Adipose tissue (tissue), 3 donors: ENCODE data around the gene QARS1. TPM values are rescaled to one million over a fixed set of nuclear protein-coding genes. Genes with fewer than 3 reads are reported as not detected.

Experiments used
- H3K27ac ChIP-seq: one replicate; pipeline ENCODE4 v1.5.1; 2013; ENCODE audit warnings: low read depth, low read length
- WGBS, 3 donors: extraction: QIAGEN DNeasy Blood & Tissue Kit; methylation state at CpG; one replicate each; pipeline ENCODE4 v1.1.7; 2013; 5-methylcytosine and 5-hydroxymethylcytosine counted together
- polyA plus RNA-seq, 3 donors: library from polyadenylated mRNA; stranded (reverse); fragments of 200-250 nt; gene quantifications; one replicate each; pipeline ENCODE4 v1.2.3, GENCODE V29; 2013
- donor health status: healthy with polysubstance abuse.
- donor health status: Bipolar disorder and iron deficiency.
- donor health status: healthy.

The QARS1 gene
- polyA plus RNA-seq, result 100 to 1,000 TPM; 169 to 228 (median 189) TPM

DNA sequence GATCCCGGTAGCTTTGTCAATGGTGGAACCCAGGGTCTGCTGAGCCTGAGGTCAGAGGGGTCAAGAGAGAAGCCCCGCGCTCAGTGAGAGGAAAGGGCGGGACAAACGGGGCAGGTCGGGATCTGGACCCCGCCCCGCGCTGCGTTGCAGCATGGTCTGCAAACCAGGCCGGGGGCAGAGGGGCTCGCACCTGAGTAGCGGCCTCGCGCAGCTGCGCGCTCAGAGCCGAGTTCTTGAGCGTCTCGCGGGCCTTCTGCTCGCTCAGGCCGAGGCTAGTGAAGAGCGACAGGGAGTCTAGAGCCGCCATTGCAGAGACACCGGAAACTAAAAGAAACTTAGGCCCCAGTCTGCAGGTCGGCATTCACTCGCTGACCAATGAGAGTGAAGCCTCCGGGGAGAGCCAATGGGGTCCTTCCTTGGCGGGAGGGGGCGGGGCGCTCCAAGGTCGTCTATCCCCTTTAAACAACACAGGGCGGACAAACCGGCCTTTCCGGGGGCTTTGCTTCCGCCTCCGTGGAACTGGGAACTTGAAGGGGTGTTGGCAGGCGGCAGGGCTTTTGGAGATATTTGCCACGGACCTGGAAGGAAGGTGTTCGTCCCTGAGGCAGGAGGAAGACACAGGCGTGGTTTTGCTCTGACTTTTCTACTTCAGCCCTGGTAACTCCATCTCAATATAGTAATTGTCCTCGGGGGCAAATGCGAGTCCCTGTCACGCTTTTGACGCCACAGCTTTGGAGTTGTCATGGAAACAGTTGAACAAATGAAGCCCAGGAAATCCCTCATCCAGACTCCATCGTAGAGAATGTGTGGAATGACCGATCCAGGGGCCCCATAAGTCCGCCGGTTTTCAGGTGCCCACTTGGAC lies at the start of gene QARS1:
Gene QARS1 (minus strand): TSS at position 331 of the 865 bp plus-strand sequence. CDS start 24 bp downstream, at position 307.
- 1 to 2% (median 2%) methylated on average over 47 to 50 of the region's 50 CpGs for WGBS, 3 donors
- H3K27ac ChIP-seq, result no peak within 1 kb of the TSS

DNA sequence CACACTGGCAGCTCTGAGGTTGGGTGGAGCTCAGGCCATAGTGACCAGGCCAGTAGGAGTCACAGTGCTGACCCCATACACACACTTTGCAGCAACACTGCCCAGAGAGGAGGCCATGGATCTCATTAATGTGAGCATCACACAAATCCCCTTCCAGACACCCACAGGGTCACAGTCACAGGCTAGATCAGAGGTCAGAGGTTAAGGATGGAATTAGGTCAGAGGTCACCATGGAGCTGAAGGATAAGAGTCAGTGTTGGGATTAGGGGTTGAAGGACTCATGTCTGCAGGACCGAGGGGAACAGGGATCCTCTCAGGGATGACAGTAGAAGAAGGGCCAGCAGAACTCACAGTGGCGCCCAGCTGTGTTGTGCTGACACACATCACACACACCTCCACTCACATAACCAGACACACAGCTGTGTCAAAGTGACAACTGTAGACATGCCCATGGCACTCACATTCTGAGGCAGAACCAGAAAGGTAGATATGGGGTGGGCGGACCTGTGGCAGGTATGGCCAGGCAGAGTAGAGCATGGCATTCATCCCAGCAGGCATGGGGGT lies 48.9 kb upstream of the QARS1 start:
- 86 to 88% (median 88%) methylated on average over 3 of the region's 3 CpGs for whole genome bisulfite sequencing, 3 donors
- no peak overlapping the region for H3K27ac ChIP-seq

DNA sequence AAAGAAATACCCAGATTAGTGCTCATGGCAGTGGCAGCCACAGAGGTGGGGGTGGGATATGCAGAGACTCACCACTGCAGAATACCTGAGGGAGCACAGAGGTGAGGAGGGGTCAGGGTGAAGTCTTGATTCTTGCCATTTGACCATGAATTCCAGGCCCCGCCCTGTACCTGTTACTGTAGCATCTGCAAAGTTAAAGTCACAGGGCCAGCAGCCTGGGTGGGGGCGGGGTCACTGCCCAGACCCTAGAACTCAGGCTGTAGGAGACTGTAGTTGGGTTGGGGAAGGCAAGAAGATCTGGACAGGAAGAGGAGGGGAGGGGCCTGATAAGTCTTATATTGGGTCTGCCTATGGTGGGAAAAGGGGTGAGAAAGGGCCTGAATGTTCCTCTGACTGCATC lies 47.1 kb upstream of the QARS1 start:
- 78 to 97% (median 94%) methylated on average over 2 of the region's 2 CpGs for WGBS, 3 donors
- H3K27ac ChIP-seq, result no peak overlapping the region

DNA sequence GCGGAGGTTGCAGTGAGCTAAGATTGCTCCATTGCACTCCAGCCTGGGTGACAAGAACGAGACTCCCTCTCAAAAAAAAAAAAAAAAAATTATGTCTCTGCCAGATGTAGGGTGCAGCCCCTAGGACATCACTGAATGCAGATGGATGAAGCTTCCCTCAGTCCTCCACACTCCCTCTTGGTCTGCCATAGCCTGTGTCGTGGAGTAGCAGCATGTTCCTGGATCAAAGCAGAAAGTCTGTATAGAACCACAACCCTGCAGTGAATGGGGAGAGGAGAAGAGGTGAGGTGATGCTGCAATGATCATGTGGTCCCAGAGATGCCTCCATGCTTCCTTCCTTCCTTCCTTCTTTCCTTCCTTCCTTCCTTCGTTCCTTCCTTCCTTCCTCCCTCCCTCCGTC lies 43.6 kb upstream of the QARS1 start:
- 57 to 75% (median 62%) methylated on average over 5 of the region's 5 CpGs for WGBS, 3 donors
- no peak overlapping the region for H3K27ac ChIP-seq

DNA sequence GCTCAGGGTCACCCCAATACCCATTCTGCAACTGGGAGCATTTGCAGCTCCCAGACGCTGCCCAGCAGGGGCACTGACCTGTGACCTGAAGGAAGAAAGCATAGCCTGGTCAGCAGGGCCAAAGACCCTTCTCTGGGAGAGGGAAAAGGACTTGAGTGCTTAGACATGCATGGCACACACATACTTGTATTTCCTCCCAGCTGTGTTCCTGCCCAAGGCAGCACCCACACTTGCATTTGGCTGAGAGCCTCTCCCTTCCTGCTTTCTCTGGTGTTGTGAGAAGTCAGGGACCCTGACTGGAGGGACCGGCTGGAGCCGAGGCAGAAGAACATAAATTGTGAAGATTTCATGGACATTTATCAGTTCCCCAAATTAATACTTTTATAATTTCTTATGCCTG lies 35.5 kb upstream of the QARS1 start:
- H3K27ac ChIP-seq, result no peak overlapping the region
- 67 to 75% (median 75%) methylated on average over 3 of the region's 3 CpGs for WGBS, 3 donors

DNA sequence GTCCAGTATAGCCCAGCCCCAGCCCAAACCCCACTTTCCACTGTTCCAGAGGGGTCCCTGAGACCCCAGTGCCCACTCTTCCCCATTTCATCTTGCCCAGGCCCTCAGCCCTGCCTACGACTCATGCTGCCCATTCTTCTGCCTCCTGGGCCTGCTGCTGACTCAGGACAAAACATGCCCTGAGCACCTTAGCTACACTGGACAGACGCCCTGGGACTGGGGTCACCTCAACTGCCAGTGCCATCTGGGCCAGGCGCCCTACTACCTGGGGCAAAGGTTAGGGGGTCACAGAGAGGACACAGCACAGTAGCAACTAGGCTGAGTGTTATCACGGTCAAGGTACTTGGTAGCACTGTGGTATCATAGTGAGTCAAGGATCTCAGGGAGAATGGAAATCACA lies 30.9 kb upstream of the QARS1 start:
- no peak overlapping the region for H3K27ac ChIP-seq
- 79 to 90% (median 85%) methylated on average over 4 of the region's 4 CpGs for WGBS, 3 donors

DNA sequence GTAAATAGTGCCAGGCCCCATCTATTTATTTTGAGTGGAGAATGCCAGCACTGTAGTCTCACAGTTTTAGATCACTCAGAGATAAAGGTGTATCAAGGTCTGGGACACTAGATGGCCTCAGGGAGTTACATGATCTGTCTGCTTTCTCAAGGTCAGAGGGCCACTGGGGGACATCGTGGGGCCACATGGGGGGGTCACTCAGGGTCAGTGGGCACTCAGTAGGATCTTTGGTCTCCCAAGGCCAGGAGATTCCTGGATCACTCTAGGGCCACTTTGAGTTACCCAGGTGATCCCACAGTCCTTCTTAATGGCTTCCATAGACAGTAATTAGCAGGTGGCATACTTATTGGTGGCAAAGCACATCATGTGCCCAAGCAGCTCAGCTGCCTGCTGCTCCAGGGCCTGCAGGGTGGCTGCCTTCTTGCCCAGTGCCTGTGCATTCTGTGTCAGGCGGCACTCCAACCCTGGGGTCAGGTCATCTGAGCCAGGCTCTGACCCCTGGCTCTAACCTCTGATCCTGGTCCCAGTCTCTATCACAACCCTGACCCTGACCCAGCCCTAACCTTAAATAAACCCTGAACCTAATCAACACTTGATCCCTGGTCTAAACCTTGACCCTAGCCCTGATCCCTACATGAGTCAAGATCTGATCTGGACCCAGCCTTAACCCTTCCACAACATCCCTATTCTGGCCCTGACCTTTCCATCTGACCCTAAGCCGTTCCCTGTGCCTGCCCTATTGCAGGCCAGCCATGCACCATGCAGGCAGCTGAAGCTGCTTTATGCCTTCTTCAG lies 30.1 kb upstream of the QARS1 start:
- 63 to 68% (median 66%) methylated on average over 3 of the region's 3 CpGs for WGBS, 3 donors
- no peak overlapping the region for H3K27ac ChIP-seq

DNA sequence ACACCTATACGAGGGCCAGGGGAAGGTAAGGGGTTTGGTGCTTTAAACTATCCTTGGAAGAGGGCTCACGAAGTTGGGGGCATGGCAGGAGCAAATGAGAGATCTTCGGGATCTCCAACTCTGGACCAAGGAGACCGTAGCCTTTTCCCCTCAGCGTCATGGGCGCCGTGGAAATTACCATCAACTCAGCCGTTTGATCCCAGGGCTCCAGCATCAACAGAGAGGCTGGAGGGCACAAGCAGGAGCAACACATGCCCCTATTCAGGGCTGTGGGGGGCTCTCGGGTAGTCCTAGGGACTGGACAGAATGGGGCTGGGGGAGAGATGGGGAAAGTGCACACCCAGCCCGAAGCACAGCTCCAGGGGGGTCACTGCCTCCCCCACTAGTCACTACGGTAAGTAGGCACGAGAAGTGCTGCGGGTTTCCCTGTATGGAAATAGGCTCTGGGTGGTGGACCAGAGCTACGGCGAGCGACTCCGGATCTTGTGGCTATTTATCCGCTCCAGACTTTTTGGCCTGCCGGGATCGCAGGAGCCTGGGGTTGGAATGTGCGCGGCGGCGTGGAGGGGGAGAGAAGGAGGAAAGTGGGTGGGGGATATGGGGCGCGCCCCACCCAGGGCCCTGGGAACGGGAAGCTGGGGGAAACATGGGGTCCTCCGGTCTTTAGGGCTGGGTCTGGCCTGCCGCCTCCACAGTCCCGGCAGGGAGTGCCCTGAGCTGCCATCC lies 28.8 kb upstream of the QARS1 start:
- 1 to 7% (median 7%) methylated on average over 30 of the region's 30 CpGs for WGBS, 3 donors
- H3K27ac ChIP-seq, result no peak overlapping the region

DNA sequence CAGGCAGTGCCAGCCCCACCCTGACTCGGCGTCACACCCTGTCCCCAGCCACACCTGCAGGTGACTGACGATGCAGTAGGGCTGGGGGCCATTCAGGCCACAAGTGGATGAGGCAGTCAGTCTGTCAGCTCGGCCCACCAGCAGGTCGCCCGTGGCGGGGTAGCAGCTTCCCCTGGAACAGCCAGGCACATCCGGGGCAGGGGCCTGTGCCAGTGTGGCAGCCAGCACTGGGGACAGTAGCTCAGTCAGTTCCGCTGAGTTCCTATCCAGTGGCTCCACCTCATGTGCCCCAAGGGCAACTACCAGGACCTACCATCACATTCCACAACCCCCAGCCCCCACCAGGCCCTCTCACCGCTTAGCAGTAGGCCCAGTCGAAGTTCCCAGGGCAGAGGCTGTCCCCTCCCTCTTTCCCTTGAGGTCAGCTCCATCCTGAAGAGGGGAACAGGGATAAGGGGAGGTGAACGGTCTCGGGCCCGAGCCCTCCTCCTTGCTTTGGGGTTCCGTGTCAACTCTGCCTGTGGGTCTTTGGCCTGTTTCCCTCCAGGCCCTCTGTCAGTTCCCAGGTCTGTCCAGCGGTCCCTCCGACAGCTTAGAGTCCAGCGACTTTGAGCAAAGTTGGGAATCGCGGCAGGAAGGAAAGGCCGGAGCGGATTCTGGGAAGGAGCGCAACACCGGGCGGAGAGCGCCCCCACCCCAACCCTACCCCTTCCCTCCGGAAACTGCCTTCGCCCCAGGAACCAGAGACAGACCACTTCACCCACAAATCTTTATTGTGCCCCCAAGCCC lies 28.1 kb upstream of the QARS1 start, which contains the start of gene LAMB2:
Gene LAMB2 (minus strand): TSS at position 614 of the 789 bp plus-strand sequence. CDS start 183 bp downstream, at position 431.
- 2 to 21% (median 18%) methylated on average over 28 of the region's 28 CpGs for WGBS, 3 donors
- H3K27ac ChIP-seq, result no peak within 1 kb of the TSS

DNA sequence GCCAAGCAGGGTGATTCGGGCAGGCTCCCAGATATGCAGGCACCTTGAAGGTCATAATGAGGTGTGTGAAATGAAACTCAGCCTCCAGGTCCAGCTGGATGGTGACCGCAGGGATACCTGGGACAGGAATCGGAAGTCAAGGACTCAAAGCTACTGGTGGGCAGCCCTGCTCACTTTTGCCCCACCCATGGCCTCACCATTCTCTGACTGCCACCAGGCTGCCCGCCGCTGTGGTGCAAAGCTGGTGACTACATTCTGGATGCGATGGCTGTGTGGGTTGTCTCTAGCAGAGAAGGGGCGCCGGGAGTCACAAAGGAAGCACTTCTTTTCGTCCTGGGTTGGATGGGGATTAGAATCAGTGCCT lies 27.5 kb upstream of the QARS1 start:
- 27 to 51% (median 49%) methylated on average over 9 of the region's 9 CpGs for WGBS, 3 donors
- no peak overlapping the region for H3K27ac ChIP-seq

DNA sequence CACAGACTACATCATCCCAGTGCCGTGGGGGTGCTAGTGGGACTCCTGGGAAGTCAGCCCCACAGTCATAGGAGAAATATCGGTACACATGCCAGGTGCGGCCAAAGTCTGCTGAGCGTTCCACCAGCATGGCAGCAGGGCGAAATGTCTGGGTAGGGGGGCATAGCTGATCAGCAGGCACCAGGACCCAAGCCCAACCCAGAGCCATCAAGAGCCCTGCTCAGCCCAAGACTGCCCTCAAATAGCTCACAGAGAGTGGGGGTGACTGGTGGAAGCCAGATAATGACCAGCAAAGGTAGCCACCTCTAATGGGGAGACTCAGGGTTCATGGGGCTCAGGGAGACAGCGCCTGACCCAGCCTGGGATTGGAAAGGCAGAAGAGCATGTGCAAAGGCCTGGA lies 27.0 kb upstream of the QARS1 start:
- 82 to 93% (median 92%) methylated on average over 6 of the region's 6 CpGs for WGBS, 3 donors

DNA sequence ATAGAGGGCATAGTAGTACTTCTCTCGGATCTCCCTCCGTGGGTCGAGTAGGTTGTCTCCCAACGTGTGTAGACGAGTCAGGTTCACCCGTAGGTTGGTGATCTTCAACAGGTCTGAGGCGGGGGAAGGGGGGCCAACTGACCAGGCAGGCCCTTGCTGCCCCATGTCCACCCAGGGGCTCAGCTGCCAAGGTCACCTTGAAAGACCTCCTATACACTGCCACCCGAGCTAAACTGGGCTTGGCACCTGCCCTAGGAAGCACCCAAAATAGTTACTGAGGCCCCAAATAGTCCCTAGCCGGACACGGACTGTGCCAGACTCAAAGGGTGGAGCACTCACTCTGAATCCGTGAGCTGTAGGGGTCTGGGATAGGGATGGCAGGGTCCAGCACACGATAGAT lies 26.5 kb upstream of the QARS1 start:
- WGBS, 3 donors, result 71 to 78% (median 75%) methylated on average over 12 of the region's 12 CpGs
- H3K27ac ChIP-seq, result no peak overlapping the region

More for the DNA sequence above, 27.0 kb upstream of the QARS1 start:
- H3K27ac ChIP-seq, result no peak overlapping the region

DNA sequence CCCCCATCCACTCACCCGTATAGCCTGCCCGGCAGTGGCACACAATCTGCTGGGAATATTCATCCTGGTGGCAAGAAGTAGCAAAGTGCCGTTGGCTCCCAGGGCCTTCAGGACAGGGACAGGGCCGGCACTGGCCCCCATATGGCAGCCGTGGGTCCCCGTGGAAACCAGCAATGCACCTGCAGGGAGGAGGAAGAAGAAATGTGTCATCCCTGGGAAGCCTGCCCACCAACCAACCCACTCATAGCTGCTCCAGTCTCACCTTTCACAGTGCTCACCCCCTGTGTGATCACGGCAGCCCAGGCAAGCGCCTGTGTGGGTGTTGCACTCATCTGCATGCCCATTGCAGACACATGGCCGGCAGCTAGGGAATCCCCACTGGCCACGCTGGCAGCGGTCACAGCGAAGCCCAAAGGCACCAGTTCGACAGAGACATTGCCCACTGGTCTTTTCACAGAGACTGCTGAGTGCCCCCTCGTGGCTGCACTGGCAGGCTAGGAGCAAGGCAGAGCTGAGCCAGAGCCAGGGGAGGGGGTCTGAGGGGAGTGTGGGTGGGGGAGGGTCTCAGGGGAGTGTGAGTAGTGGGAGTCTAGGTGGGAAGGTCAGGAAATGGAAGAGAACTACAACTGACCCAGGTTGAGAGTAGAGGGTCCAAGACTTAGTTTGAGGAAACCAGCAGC lies 20.6 kb upstream of the QARS1 start:
- 79 to 81% (median 81%) methylated on average over 14 of the region's 14 CpGs for WGBS, 3 donors

DNA sequence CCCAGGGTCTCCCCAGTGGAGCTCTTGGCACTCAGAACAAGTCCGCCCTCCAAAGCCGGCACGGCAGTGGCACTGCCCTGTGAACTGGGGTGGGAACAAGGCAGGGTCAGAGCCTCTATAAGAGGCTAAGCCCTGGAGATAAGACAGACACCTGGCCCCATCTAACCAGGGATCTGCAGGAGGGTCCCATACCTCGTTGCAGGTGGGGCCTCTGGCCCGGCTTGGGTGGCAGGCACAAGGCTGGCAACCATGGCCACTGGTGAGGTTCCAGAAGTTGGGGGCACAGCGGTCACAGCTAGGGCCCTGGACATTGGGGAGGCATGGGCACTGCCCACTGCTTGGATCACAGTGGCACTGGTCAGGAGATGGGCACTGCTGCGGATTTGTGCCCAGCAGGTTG lies 19.6 kb upstream of the QARS1 start:
- WGBS, 3 donors, result 89% methylated on average over 7 of the region's 7 CpGs

More for the DNA sequence above, 20.6 kb upstream of the QARS1 start:
- H3K27ac ChIP-seq, result no peak overlapping the region

DNA sequence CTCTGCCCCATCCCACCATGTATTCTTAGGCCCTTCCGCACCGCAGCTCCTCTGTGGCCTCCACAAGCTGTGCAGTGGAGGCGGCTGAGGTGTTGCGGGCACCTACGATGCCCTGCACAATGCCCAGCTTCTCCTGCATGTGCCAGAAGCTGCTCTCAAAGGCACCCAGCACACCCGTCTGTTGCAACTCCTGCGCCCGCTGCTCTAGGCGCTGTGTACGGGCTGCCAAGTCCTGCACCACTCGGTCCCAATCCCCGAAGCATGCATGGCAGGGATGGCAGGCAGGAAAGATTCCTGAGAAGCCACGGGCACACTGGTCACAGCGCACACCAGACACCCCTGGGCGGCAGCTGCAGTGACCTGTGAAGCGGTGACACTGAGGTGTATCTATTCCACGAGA lies 19.1 kb upstream of the QARS1 start:
- WGBS, 3 donors, result 90 to 94% (median 91%) methylated on average over 16 to 17 of the region's 17 CpGs
- no peak overlapping the region for H3K27ac ChIP-seq

More for the DNA sequence above, 19.6 kb upstream of the QARS1 start:
- no peak overlapping the region for H3K27ac ChIP-seq

DNA sequence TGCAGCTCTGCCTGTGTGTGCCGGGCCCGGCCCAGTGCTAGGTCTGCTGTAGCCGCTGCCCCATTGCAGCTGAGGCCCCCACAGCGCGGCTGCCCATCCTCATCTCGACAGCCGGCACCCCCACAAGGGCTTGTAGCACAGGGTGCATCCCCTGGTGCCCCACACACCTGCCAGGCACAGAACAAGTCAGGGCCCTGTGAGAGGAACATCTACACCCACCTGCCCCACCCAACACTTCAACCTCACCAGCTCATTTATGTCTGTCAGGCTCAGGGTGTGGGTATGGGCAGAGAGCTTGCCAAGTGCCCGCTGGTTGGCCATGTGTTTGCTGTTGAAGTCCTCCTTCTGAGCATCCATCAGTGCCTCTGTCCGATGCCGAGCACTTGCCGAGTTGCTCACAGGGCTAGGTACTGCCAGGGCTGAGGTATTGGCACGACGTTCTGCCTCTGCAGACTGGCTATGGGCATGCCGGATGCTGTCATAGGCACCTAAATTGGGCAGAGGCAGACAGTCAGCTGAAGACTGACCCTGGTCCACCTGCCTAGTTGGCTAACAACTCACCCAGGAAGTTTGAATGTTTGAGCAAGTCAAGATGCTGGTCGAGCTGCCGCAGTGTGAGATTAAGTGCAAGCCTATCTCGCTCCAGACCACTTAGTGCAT lies 18.5 kb upstream of the QARS1 start:
- no peak overlapping the region for H3K27ac ChIP-seq
- WGBS, 3 donors, result 91 to 95% (median 93%) methylated on average over 17 of the region's 17 CpGs

DNA sequence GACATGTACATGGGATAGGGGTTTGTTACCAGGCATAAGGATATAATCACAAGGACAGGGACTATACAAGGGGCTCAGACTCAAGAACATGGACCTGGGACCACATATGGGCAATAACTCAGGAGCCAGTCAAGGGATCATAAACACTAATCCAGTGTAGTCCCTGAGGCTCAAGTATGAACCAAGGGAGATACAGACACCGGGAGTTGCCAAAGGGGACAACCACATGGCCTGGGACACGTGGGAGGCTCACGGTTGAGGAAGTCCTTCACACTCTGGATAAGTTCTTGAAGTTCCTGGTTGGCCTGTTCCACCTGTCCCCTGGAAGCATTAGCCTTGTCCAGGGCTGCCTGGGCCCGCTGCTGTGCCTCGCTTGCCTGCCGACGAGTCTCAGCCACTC lies 17.9 kb upstream of the QARS1 start:
- H3K27ac ChIP-seq, result no peak overlapping the region
- 79 to 91% (median 84%) methylated on average over 7 of the region's 7 CpGs for WGBS, 3 donors
